ENCODE measurements around the gene SLC7A4. TPM values are rescaled to one million over a fixed set of nuclear protein-coding genes. Genes with fewer than 3 reads are reported as not detected.

SLC7A4 gene
- total and polyA plus RNA-seq, 9 donors = 0.16 to 4.8 (median 0.47) TPM; not detected in 2

- intact Hi-C loops (cut with DNase I) = no loop called here
- no peak for DNase-seq
- TF ChIP-seq EP300 (IDR thresholded peaks at IDR 0.05) (no peak), POLR2A (IDR thresholded peaks at IDR 0.05) (no peak), CTCF (IDR thresholded peaks at IDR 0.05) (no peak)
- Histone ChIP-seq H3K36me3 (no peaks in the 10 kb centered on the region), H3K27me3 (no peaks in the 10 kb centered on the region), H3K9me3 (no peaks in the 10 kb centered on the region), H3K27ac (no peak overlapping the region), H3K4me1 (ENCODE audit: insufficient read depth) (peaks cover 12% of the 10 kb centered on the region), H3K4me3 (no peak overlapping the region)
- WGBS, 3 donors = 87 to 90% (median 88%) methylated on average over 16 of the region's 16 CpGs
Observed at GRCh38 chr22:20988573-20989322, 43.6 kb downstream of the SLC7A4 start.

GRCh38 chr22:20987375-20987774, 45.0 kb downstream of the SLC7A4 start:
- Histone ChIP-seq H3K9me3 (no peaks in the 10 kb centered on the region), H3K36me3 (no peaks in the 10 kb centered on the region), H3K4me3 (no peak overlapping the region), H3K27ac (no peak overlapping the region), H3K27me3 (no peaks in the 10 kb centered on the region), H3K4me1 (ENCODE audit: insufficient read depth) (peaks cover 19% of the 10 kb centered on the region)
- 84 to 89% (median 86%) methylated on average over 14 of the region's 14 CpGs for WGBS, 3 donors
- no peak for DNase-seq
- intact Hi-C loops (cut with DNase I) = no loop called here
- no peak for TF ChIP-seq POLR2A (IDR thresholded peaks at IDR 0.05)

GRCh38 chr22:20986365-20986764, 46.0 kb downstream of the SLC7A4 start:
- Histone ChIP-seq H3K27ac (no peak overlapping the region), H3K4me1 (ENCODE audit: insufficient read depth) (peaks cover 19% of the 10 kb centered on the region), H3K4me3 (no peak overlapping the region), H3K9me3 (no peaks in the 10 kb centered on the region), H3K27me3 (no peaks in the 10 kb centered on the region), H3K36me3 (no peaks in the 10 kb centered on the region)
- WGBS, 3 donors = 94 to 98% (median 96%) methylated on average over 1 of the region's 1 CpG
- TF ChIP-seq CTCF (IDR thresholded peaks at IDR 0.05) (no peak), POLR2A (IDR thresholded peaks at IDR 0.05) (no peak), EP300 (IDR thresholded peaks at IDR 0.05) (no peak)
- DNase-seq = no peak
- intact Hi-C loops (cut with DNase I) = no loop called here

- Histone ChIP-seq H3K9me3 (no peaks in the 10 kb centered on the region), H3K36me3 (no peaks in the 10 kb centered on the region), H3K27me3 (no peaks in the 10 kb centered on the region), H3K27ac (no peak overlapping the region), H3K4me1 (ENCODE audit: insufficient read depth) (peaks cover 17% of the 10 kb centered on the region), H3K4me3 (no peak overlapping the region)
- no peak for DNase-seq
- 87 to 91% (median 90%) methylated on average over 7 of the region's 7 CpGs for WGBS, 3 donors
- intact Hi-C loops (cut with DNase I) = no loop called here
- no peak for TF ChIP-seq POLR2A (IDR thresholded peaks at IDR 0.05)
- TF ChIP-seq CTCF (IDR thresholded peaks at IDR 0.05) = no peak
- no peak for TF ChIP-seq EP300 (IDR thresholded peaks at IDR 0.05)
Observed at GRCh38 chr22:20985720-20986119, 46.6 kb downstream of the SLC7A4 start.

- no peak for TF ChIP-seq EP300 (IDR thresholded peaks at IDR 0.05)
- no peak for TF ChIP-seq POLR2A (IDR thresholded peaks at IDR 0.05)
- TF ChIP-seq CTCF (IDR thresholded peaks at IDR 0.05) = no peak
- no peak overlapping the region for H3K27ac ChIP-seq
- H3K4me1 ChIP-seq (ENCODE audit: insufficient read depth) = peaks cover 17% of the 10 kb centered on the region
- DNase-seq = no peak
- H3K27me3 ChIP-seq = no peaks in the 10 kb centered on the region
- no peaks in the 10 kb centered on the region for H3K36me3 ChIP-seq
- H3K9me3 ChIP-seq = no peaks in the 10 kb centered on the region
- H3K4me3 ChIP-seq = peak overlapping the region; percentile 84
- WGBS, 3 donors = 62 to 69% (median 65%) methylated on average over 5 of the region's 5 CpGs
- intact Hi-C loops (cut with DNase I) = loop anchor here in 1 of 4 donors (5.0 kb wide), 1 partner anchor 64 kb away; the partner anchor contains the start of gene LRRC74B
Observed at GRCh38 chr22:20983081-20983771, 49.1 kb downstream of the SLC7A4 start.

Measured in ovary (tissue), 9 donors.